Testis (tissue), 3 donors: ENCODE results near the gene SS18. TPM values are rescaled to one million over a fixed set of nuclear protein-coding genes. Genes with fewer than 3 reads are reported as not detected.

Experiments
- DNase-seq: peaks from one replicate; pipeline ENCODE4 v3.0.0-alpha.2; 2019
- H3K27ac ChIP-seq, 2 donors: fragments of 200-600 bp; sonication (generic); one replicate each; pipeline ENCODE4 v1.5.1; 2019
- H3K27me3 ChIP-seq: fragments of 200-600 bp; sonication (generic); one replicate; pipeline ENCODE4 v1.5.1; 2019
- H3K36me3 ChIP-seq: fragments of 200-600 bp; sonication (generic); one replicate; pipeline ENCODE4 v1.5.1; 2017; ENCODE audit warnings: low read depth; ENCODE audit errors: missing control alignments
- H3K4me1 ChIP-seq: fragments of 200-600 bp; sonication (generic); one replicate; pipeline ENCODE4 v1.5.1; 2019
- H3K4me3 ChIP-seq, 2 donors: fragments of 200-600 bp; sonication (generic); one replicate each; pipeline ENCODE4 v1.5.1; 2017 to 2019
- H3K9me3 ChIP-seq: fragments of 200-600 bp; sonication (generic); one replicate; pipeline ENCODE4 v1.5.1; 2017
- POLR2A ChIP-seq: fragments of 450-650 bp; IDR thresholded peaks from one replicate; pipeline ENCODE4 v1.6.1; 2017; ENCODE audit warnings: antibody characterized with exemption, mild to moderate bottlenecking, moderate library complexity
- WGBS, 2 donors: methylation state at CpG; one replicate each; pipeline ENCODE4 v1.1.5; 2018; 5-methylcytosine and 5-hydroxymethylcytosine counted together
- intact Hi-C: fragments of 100-400 bp; cut with DNase I; formaldehyde crosslinking; loops from one replicate; pipeline ENCODE4 v1.15.1; 2023; ENCODE audit warnings: low total_unique reads
- polyA plus RNA-seq: library from polyadenylated mRNA; stranded (reverse); fragments of 350-450 nt; fragmentation: Illumina TruSeq; extraction: RNeasy Lipid Tissue Mini Kit (QIAGEN cat#74804); gene quantifications from one replicate; pipeline ENCODE4 v1.2.3, GENCODE V29; 2014; ENCODE audit warnings: low read depth, low replicate concordance; ENCODE audit not compliant: insufficient read depth
- total RNA-seq, 2 donors: library from RNA; depleted of rRNA; stranded (reverse); fragments of >200 nt; gene quantifications; one replicate each; pipeline ENCODE4 v1.2.3, GENCODE V29; 2016
- TF ChIP-seq, protein P1 (sequence below), 3 experiments: fragments of 450-650 bp in 2 of 3; fragments of 200-600 bp in 1 of 3; sonication (generic) in 1 of 3; IDR thresholded peaks; one replicate each; pipeline ENCODE4 v1.5.1; 2016 to 2019; ENCODE audit warnings: antibody characterized with exemption in 3 of 3, mild to moderate bottlenecking in 2 of 3, moderate library complexity in 1 of 3

SS18 gene
- total and polyA plus RNA-seq, 3 donors from 2014 or later, result 81.9 to 242 (median 198) TPM

DNA sequence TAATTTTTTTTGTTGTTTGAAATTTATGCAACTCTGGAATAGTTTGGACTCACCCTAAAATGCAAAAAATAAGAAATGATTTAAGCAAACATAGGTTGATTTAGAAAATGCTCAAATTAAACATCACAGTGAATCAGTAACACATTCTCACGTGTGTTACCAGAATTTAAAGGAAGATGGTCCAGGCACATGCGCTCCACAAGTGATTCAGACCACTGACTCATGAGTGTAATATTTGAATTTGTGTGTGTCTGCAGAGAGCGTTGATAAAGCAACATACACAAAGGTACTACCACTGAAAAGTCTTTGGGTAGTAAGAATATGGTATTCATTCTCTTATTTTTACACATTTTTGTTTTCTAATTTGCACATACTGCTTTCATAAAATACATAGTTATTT is 7.9 kb downstream of the SS18 start:
- DNase-seq, result no peak
- no peaks in the 10 kb centered on the region for H3K36me3 ChIP-seq
- TF ChIP-seq, protein P1, sequence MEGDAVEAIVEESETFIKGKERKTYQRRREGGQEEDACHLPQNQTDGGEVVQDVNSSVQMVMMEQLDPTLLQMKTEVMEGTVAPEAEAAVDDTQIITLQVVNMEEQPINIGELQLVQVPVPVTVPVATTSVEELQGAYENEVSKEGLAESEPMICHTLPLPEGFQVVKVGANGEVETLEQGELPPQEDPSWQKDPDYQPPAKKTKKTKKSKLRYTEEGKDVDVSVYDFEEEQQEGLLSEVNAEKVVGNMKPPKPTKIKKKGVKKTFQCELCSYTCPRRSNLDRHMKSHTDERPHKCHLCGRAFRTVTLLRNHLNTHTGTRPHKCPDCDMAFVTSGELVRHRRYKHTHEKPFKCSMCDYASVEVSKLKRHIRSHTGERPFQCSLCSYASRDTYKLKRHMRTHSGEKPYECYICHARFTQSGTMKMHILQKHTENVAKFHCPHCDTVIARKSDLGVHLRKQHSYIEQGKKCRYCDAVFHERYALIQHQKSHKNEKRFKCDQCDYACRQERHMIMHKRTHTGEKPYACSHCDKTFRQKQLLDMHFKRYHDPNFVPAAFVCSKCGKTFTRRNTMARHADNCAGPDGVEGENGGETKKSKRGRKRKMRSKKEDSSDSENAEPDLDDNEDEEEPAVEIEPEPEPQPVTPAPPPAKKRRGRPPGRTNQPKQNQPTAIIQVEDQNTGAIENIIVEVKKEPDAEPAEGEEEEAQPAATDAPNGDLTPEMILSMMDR (IDR thresholded peaks at IDR 0.05), result no peak
- TF ChIP-seq POLR2A, result no peak

DNA sequence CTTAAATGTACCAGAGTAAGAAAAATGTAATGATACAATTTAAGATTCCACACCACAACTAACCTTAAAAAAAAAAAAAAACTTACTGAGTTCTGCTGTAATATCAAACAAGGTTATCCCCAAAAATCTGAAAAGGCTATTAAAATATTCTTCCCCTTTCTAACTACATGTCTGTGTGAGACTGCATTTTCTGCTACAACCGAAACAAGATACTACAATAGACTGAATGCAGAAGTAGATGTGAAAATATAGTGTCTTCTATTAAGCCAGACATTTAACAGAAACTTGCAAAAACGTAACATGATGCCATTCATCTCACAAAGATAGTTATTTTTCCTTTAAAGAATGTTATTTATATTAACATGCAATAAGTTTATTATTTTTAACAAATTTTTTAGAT is 16.2 kb downstream of the SS18 start:
- DNase-seq, result no peak
- no peak overlapping the region for H3K4me3 ChIP-seq
- 36 to 53% methylated on average over 2 of the region's 2 CpGs for WGBS, 2 donors

More for the DNA sequence above, 7.9 kb downstream of the SS18 start:
- WGBS, 2 donors, result 94 to 95% methylated on average over 3 of the region's 3 CpGs
- H3K27me3 ChIP-seq, result no peaks in the 10 kb centered on the region
- no peak overlapping the region for H3K27ac ChIP-seq
- intact Hi-C loops, result no loop called here
- H3K4me1 ChIP-seq, result no peaks in the 10 kb centered on the region
- no peaks in the 10 kb centered on the region for H3K9me3 ChIP-seq
- no peak overlapping the region for H3K4me3 ChIP-seq

GRCh38 chr18:26073758-26074157 is 16.7 kb downstream of the SS18 start:
- no peaks in the 10 kb centered on the region for H3K36me3 ChIP-seq
- H3K9me3 ChIP-seq, result no peaks in the 10 kb centered on the region
- no peak overlapping the region for H3K4me3 ChIP-seq
- TF ChIP-seq, protein P1 (IDR thresholded peaks at IDR 0.05), result no peak
- no peak for TF ChIP-seq POLR2A
- peak overlapping the region; percentile 1 to 28 for H3K27ac ChIP-seq
- no peaks in the 10 kb centered on the region for H3K27me3 ChIP-seq
- peaks cover 14% of the 10 kb centered on the region for H3K4me1 ChIP-seq
- WGBS, 2 donors, result 36 to 56% methylated on average over 2 of the region's 2 CpGs
- DNase-seq, result no peak
- intact Hi-C loops, result no loop called here

More for the DNA sequence above, 16.2 kb downstream of the SS18 start:
- Histone ChIP-seq H3K4me1 (peaks cover 14% of the 10 kb centered on the region), H3K27me3 (no peaks in the 10 kb centered on the region), H3K27ac (peak overlapping the region in 1 of 2 donors; percentile 1), H3K9me3 (no peaks in the 10 kb centered on the region), H3K36me3 (no peaks in the 10 kb centered on the region)
- TF ChIP-seq, protein P1 (IDR thresholded peaks at IDR 0.05), result no peak
- no peak for TF ChIP-seq POLR2A
- intact Hi-C loops, result no loop called here

- Histone ChIP-seq H3K4me3 (no peak overlapping the region), H3K36me3 (no peaks in the 10 kb centered on the region)
Measured at GRCh38 chr18:26071725-26072124, 18.7 kb downstream of the SS18 start.

DNA sequence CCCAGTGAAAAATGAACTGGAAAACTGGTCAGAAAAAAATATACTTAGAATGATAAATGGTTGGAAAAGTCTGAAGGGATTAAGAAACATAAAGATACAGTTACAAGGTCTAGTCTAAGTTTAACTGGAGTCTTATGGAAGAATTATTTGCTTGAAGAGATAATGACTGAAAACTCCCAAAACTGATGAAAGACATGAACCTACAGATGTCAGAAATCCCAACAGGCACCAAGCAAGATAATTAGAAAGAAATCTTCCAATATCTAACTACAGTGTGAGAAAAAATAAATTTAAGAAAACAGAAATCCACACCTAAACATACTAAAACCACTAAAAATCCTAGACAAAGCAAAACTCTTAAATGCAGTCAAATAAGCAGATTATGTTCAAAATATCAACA is 19.4 kb downstream of the SS18 start:
- intact Hi-C loops, result no loop called here
- Histone ChIP-seq H3K4me3 (no peak overlapping the region), H3K27ac (peak overlapping the region in 1 of 2 donors; percentile 22), H3K4me1 (peaks cover 14% of the 10 kb centered on the region), H3K27me3 (no peaks in the 10 kb centered on the region), H3K9me3 (no peaks in the 10 kb centered on the region), H3K36me3 (no peaks in the 10 kb centered on the region)
- TF ChIP-seq, protein P1 (IDR thresholded peaks at IDR 0.05), result no peak
- DNase-seq, result no peak

More at GRCh38 chr18:26071725-26072124, 18.7 kb downstream of the SS18 start:
- WGBS, 2 donors, result 87 to 88% methylated on average over 2 of the region's 2 CpGs
- Histone ChIP-seq H3K4me1 (peaks cover 14% of the 10 kb centered on the region), H3K27ac (no peak overlapping the region), H3K9me3 (no peaks in the 10 kb centered on the region), H3K27me3 (no peaks in the 10 kb centered on the region)
- DNase-seq, result no peak
- intact Hi-C loops, result no loop called here
- TF ChIP-seq, protein P1 (IDR thresholded peaks at IDR 0.05), result no peak
- TF ChIP-seq POLR2A, result no peak
